ENCODE results near the gene SP100. TPM values are rescaled to one million over a fixed set of nuclear protein-coding genes. Genes with fewer than 3 reads are reported as not detected.

The SP100 gene
- total and polyA plus RNA-seq, 7 donors, result 50.4 to 141 (median 91.2) TPM

DNA sequence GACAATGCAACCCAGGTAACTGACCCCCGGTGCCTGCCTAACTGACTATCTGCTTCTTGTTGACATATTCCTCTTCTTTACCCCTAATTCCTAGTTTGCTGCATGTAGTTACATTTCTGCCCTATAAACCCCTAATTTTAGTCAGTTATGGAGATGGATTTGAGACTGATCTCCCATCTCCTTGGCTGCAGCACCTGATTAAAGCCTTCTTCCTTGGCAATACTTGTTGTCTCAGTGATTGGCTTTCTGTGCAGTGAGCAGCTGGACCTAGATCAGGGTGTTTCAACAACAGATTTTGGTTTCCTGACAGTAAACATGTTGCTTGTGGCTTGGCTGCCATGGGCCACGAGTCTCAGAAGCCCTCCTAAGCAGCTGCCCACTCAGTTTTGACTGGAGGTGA, 105.4 kb downstream of the SP100 start:
- H3K36me3 ChIP-seq, result no peaks in the 10 kb centered on the region
- H3K4me3 ChIP-seq, result no peak overlapping the region
- intact Hi-C loops (cut with DNase I), result no loop called here
- no peaks in the 10 kb centered on the region for H3K27me3 ChIP-seq
- WGBS, 2 donors, result 89 to 90% methylated on average over 2 of the region's 2 CpGs
- no peak for DNase-seq
- H3K9me3 ChIP-seq, result peaks cover 0 to 21% (median 11%) of the 10 kb centered on the region in 4 donors
- TF ChIP-seq POLR2A (IDR thresholded peaks at IDR 0.05) (no peak), POLR2AphosphoS5 (IDR thresholded peaks at IDR 0.05) (no peak), EP300 (IDR thresholded peaks at IDR 0.05) (no peak)
- TF ChIP-seq, protein P1, sequence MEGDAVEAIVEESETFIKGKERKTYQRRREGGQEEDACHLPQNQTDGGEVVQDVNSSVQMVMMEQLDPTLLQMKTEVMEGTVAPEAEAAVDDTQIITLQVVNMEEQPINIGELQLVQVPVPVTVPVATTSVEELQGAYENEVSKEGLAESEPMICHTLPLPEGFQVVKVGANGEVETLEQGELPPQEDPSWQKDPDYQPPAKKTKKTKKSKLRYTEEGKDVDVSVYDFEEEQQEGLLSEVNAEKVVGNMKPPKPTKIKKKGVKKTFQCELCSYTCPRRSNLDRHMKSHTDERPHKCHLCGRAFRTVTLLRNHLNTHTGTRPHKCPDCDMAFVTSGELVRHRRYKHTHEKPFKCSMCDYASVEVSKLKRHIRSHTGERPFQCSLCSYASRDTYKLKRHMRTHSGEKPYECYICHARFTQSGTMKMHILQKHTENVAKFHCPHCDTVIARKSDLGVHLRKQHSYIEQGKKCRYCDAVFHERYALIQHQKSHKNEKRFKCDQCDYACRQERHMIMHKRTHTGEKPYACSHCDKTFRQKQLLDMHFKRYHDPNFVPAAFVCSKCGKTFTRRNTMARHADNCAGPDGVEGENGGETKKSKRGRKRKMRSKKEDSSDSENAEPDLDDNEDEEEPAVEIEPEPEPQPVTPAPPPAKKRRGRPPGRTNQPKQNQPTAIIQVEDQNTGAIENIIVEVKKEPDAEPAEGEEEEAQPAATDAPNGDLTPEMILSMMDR (IDR thresholded peaks at IDR 0.05), result no peak
- H3K27ac ChIP-seq, result no peak overlapping the region
- H3K4me1 ChIP-seq, result no peaks in the 10 kb centered on the region

DNA sequence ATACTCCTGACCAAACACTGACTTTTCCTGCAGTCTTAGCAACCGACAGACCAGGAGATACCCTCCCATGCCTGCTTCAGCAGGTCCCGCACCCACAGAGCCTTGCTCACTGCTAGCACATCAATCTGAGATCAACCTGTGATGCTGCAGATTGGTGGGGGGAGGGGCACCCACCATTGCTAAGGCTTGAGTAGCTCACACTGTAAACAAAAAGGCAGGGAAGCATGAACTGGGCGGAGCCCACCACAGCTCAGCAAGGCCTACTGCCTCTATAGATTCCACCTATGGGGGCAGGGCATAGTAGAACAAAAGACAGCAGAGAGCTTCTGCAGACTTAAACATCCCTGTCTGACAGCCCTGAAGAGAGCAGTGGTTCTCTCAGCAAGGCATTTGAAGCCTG, 109.7 kb downstream of the SP100 start:
- H3K36me3 ChIP-seq, result no peaks in the 10 kb centered on the region
- TF ChIP-seq, protein P1 (IDR thresholded peaks at IDR 0.05), result no peak
- TF ChIP-seq EP300 (IDR thresholded peaks at IDR 0.05) (no peak), POLR2AphosphoS5 (IDR thresholded peaks at IDR 0.05) (no peak), POLR2A (IDR thresholded peaks at IDR 0.05) (no peak)
- no peaks in the 10 kb centered on the region for H3K4me1 ChIP-seq
- no peaks in the 10 kb centered on the region for H3K27me3 ChIP-seq
- intact Hi-C loops (cut with DNase I), result no loop called here
- peaks cover 0 to 20% (median 11%) of the 10 kb centered on the region in 4 donors for H3K9me3 ChIP-seq
- WGBS, 2 donors, result 95 to 99% methylated on average over 3 of the region's 3 CpGs
- H3K27ac ChIP-seq, result no peak overlapping the region
- no peak for DNase-seq
- no peak overlapping the region for H3K4me3 ChIP-seq

DNA sequence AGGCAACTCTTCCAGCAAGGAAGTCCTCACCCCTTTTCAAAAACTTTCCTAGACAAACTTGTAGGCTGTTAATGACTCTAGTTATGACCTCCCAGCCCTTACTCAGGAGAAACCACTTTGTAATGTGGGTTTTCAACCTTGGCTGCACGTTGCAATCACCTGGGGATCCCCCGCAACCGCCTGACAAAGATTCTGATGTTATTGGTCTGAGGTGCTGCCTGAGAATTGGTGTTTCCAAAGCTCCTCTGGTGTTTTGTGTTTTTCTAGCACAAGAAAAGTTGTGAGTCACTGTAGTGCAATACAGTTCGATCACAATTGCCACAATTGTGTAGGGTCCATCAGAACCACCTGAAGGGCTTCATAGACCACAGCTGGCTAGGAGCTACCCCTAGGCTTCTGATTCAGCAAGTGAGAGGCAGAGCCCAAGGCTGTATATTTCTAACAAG, 121.6 kb downstream of the SP100 start:
- Histone ChIP-seq H3K4me3 (no peak overlapping the region), H3K4me1 (no peaks in the 10 kb centered on the region), H3K27me3 (no peaks in the 10 kb centered on the region), H3K27ac (no peak overlapping the region), H3K9me3 (no peaks in the 10 kb centered on the region), H3K36me3 (peaks cover 0 to 25% (median 9%) of the 10 kb centered on the region in 4 donors)
- 69 to 76% methylated on average over 4 of the region's 4 CpGs for WGBS, 2 donors
- DNase-seq, result no peak
- TF ChIP-seq POLR2A (IDR thresholded peaks at IDR 0.05) (no peak), POLR2AphosphoS5 (IDR thresholded peaks at IDR 0.05) (no peak), EP300 (IDR thresholded peaks at IDR 0.05) (no peak)
- TF ChIP-seq, protein P1 (IDR thresholded peaks at IDR 0.05), result no peak
- intact Hi-C loops (cut with DNase I), result no loop called here

DNA sequence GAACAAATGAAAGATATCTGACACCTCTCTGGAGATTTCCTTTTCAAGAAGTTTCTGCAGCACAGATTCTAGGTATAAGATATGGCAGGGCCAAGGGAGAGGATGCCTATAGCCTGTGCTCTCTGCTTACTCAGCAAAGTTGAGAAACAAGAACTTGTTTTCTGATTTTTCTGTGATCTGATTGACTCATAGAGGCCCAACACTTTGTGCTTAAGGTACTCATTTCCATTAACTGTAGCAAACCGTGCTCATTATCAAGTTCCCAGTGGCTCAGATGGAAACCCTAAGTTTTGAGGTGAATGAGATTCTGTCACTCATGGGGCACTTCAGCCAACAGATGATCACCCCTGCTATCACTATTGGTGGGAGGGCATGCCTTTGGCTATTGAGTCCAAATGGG, 124.3 kb downstream of the SP100 start:
- 91% methylated on average over 1 of the region's 1 CpG for WGBS, 2 donors
- DNase-seq, result no peak
- intact Hi-C loops (cut with DNase I), result no loop called here
- Histone ChIP-seq H3K36me3 (peaks cover 0 to 39% (median 12%) of the 10 kb centered on the region in 4 donors), H3K4me1 (no peaks in the 10 kb centered on the region), H3K27me3 (no peaks in the 10 kb centered on the region), H3K27ac (no peak overlapping the region), H3K4me3 (no peak overlapping the region), H3K9me3 (no peaks in the 10 kb centered on the region)
- TF ChIP-seq EP300 (IDR thresholded peaks at IDR 0.05) (no peak), POLR2AphosphoS5 (IDR thresholded peaks at IDR 0.05) (no peak), POLR2A (IDR thresholded peaks at IDR 0.05) (no peak)
- TF ChIP-seq, protein P1 (IDR thresholded peaks at IDR 0.05), result no peak

DNA sequence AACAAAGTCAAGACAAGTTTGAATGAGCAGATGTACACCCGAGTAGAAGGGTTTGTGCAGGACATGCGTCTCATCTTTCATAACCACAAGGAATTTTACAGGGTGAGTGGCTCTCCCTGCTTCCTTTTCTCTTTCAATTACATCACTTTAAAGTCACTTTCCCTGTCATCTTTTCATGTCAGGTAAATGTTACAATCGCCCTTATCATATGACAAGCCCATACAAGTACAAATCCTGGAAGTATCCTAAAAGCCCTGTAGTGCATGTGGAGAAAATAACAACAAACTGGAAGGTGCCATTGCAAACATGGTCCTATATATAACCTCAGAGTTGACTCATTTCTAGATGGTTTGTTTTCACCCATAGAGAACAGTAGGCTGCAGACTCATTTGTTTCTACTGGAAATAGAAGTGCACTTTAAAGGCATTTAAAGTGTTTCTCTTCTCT, 126.0 kb downstream of the SP100 start:
- H3K9me3 ChIP-seq, result no peaks in the 10 kb centered on the region
- intact Hi-C loops (cut with DNase I), result no loop called here
- H3K4me3 ChIP-seq, result no peak overlapping the region
- no peak for DNase-seq
- no peak overlapping the region for H3K27ac ChIP-seq
- H3K27me3 ChIP-seq, result no peaks in the 10 kb centered on the region
- no peaks in the 10 kb centered on the region for H3K4me1 ChIP-seq
- H3K36me3 ChIP-seq, result peaks cover 0 to 39% (median 12%) of the 10 kb centered on the region in 4 donors
- WGBS, 2 donors, result 75 to 90% methylated on average over 3 of the region's 3 CpGs
- TF ChIP-seq, protein P1 (IDR thresholded peaks at IDR 0.05), result no peak
- TF ChIP-seq POLR2AphosphoS5 (IDR thresholded peaks at IDR 0.05) (no peak), POLR2A (IDR thresholded peaks at IDR 0.05) (no peak), EP300 (IDR thresholded peaks at IDR 0.05) (no peak)

Measured in sigmoid colon (tissue), 7 donors.